Adipocyte (in vitro differentiated cells): ENCODE data around the gene ATF7IP.

ENCODE experiments used
- DNase-seq: peaks from one replicate; pipeline ENCODE4 v3.0.0-alpha.2; 2015; ENCODE audit warnings: low read depth
- H3K27me3 ChIP-seq: replicated peaks from 2 replicates; pipeline ENCODE4 v1.7.0; 2013; ENCODE audit warnings: mild to moderate bottlenecking, low read length, moderate library complexity; ENCODE audit not compliant: control insufficient read depth, insufficient read depth
- H3K36me3 ChIP-seq: 2 replicates; pipeline ENCODE4 v1.7.0; 2013; ENCODE audit warnings: low read length, mild to moderate bottlenecking, moderate library complexity; ENCODE audit not compliant: control insufficient read depth, insufficient read depth, severe bottlenecking
- H3K4me1 ChIP-seq: 2 replicates; pipeline ENCODE4 v1.7.0; 2013; ENCODE audit warnings: mild to moderate bottlenecking, low read length, moderate library complexity; ENCODE audit not compliant: control insufficient read depth, insufficient read depth
- H3K4me3 ChIP-seq: 2 replicates; pipeline ENCODE4 v1.7.0; 2013; ENCODE audit warnings: mild to moderate bottlenecking, low read length, moderate library complexity
- H3K9ac ChIP-seq: 2 replicates; pipeline ENCODE4 v1.7.0; 2013; ENCODE audit warnings: mild to moderate bottlenecking, low read length, moderate library complexity
- H3K9me3 ChIP-seq: 2 replicates; pipeline ENCODE4 v1.7.0; 2013; ENCODE audit warnings: mild to moderate bottlenecking, low read length, moderate library complexity; ENCODE audit not compliant: control insufficient read depth

The ATF7IP gene

DNA sequence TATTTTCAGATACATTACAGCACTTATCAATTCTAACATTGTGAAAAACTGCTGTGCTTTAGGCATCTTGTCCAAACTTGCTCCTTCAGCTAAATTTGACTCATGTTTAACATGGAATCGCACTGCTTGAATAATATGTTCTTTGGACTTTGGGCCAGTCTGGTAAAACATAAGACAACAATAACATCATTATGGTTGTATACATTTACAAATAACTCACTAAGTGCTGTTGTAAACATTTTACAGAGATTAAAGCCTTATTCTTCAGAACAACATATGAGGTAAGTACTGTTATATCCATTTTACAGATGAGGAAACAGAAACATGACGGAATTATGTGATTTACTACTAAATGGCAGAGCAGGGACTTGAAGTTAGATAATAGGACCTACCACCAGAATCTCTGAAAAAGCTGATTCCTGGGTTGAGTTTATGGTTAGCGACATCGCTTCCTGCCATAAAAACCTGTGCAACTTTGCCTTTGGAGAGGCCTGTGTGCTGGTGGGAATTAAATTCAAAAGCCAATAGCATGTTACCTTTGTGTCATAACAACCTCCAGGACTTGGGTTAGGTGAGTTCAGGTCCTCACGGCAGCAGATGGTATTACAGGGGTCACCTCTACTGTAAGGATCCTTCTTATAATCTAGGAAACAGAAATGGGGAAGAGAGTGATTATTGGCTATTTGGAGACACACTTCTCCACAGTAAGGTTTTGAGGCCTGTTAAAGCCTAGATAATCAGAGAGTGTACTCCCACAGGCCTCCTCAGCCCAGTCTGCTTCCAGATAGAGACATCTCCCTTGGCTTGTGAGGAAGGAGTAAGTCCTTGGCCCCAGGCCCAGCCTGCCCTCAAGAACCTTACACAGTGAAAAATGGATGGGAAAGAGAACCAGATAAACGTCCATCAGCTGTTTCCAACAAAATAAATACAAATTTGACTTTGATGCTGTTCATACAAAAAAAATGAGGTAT is 140.4 kb downstream of the ATF7IP start:
- Histone ChIP-seq H3K9me3 (no peaks in the 10 kb centered on the region), H3K27me3 (no peaks in the 10 kb centered on the region), H3K4me1 (no peaks in the 10 kb centered on the region), H3K36me3 (peaks cover 57% of the 10 kb centered on the region), H3K4me3 (no peak overlapping the region), H3K9ac (no peak overlapping the region)
- no peak for DNase-seq

DNA sequence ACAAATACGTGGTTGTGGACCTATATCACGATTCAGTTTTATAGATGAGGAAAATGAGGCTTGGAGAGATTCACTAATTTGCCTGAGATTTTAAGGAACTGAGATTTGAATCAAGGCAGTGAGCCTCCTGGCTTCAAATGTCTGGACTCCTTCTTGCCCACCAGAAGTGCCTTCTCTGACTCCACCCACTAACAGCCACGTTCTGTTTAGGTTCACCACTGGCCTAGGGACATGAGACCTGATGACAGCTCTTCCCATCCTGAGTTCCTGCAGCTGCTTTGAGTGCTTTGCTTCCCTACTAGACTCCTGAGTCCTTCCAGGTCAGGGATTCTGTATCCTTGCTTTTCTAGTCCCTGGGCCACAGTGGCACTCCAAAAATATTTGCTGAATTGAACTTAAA is 145.1 kb downstream of the ATF7IP start:
- no peak overlapping the region for H3K9ac ChIP-seq
- H3K4me1 ChIP-seq: peaks cover 9% of the 10 kb centered on the region
- peaks cover 20% of the 10 kb centered on the region for H3K36me3 ChIP-seq
- no peaks in the 10 kb centered on the region for H3K9me3 ChIP-seq
- no peak for DNase-seq
- H3K27me3 ChIP-seq: no peaks in the 10 kb centered on the region
- H3K4me3 ChIP-seq: no peak overlapping the region

DNA sequence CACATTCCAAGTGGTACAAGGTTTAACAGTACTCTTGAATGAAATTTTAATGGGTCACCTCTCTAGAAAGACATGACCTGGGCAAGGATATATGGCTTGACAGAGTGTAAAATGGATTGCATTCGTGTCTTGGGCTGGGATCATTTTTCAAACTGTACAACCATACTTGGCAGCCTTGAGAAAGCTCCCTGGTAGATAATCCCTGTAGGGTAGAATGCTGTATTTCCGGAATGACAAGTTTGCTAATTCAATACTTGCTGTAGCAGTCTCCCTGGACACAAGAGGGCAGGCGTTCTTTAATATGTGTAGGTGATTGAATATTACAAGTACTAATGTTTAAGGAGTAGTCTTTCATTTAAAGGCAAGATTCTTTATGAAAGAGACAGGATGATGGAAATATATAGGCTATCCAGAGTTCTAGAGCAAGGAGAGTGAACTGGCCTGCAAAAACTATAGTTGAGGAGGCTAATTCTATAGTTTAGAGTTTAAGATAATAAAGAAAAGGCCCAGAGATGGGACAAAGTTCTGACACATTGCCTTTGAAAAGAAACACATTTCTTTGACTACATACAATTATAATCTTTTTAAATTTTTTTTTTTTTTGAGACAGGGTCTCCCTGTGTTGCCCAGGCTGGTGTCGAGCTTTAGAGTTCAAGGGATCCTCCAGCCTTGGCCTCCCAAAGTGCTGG is 148.8 kb downstream of the ATF7IP start:
- no peaks in the 10 kb centered on the region for H3K27me3 ChIP-seq
- H3K36me3 ChIP-seq: peaks cover 3% of the 10 kb centered on the region
- H3K4me3 ChIP-seq: no peak overlapping the region
- H3K4me1 ChIP-seq: peaks cover 9% of the 10 kb centered on the region
- no peak for DNase-seq
- no peaks in the 10 kb centered on the region for H3K9me3 ChIP-seq
- no peak overlapping the region for H3K9ac ChIP-seq

DNA sequence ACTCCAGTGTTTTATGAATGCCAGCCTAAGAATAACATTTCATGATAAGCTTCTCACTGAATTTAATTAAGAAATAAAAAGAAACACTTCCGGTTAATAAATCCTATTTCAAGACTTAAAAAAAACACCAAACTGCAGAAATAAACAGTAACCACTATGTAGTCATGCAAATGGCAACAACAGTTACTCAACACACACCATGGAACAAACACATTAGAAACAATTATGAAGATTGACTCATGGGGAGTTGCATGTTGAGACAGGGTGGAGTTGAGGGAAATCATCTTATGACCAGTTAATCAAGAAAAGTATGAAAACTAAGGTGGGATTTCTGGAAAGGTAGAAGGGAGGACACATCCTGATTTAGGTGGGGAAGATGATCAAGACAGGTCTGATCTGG is 149.5 kb downstream of the ATF7IP start:
- DNase-seq: no peak
- Histone ChIP-seq H3K4me1 (peaks cover 9% of the 10 kb centered on the region), H3K9me3 (peaks cover 4% of the 10 kb centered on the region), H3K27me3 (no peaks in the 10 kb centered on the region), H3K36me3 (no peaks in the 10 kb centered on the region), H3K4me3 (no peak overlapping the region), H3K9ac (no peak overlapping the region)

DNA sequence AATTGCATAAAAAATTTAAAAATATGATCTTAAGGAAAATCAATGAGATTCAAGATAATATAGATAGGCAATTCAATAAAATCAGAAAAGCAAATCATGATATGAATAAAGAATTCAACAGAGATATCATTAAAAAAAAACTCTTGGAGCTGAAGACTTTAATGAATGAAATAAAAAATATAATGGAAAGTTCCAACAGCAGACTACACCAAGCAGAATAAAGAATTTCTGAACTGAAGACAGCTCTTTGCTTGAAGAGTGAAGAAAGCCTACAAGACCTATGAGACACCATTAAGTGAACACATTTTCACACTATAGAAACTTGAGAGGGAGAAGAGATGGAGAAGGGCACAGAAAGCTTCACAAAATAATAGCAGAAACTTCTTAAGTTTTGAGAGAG is 156.3 kb downstream of the ATF7IP start:
- no peak for DNase-seq

DNA sequence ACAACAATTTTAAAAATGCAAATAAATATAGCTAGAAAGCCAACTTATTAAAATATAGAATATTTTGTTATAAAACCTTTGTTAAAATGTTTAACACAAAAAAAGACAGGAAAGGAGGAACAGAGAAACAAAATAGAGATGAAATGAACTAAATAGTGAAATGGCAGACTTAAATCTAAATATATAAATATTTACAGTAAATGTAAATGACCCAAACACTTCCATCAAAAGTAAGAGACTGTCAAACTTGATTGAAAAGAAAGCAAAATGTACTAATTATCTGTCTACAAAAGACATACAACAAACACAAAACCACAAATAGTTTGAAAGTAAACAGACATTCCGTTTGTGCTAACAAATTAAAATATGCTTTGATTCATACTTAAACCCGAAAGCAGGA is 160.5 kb downstream of the ATF7IP start:
- no peak for DNase-seq
- H3K9me3 ChIP-seq: peaks cover 48% of the 10 kb centered on the region
- H3K4me3 ChIP-seq: no peak overlapping the region
- peaks cover 3% of the 10 kb centered on the region for H3K36me3 ChIP-seq
- H3K9ac ChIP-seq: no peak overlapping the region
- H3K4me1 ChIP-seq: no peaks in the 10 kb centered on the region
- H3K27me3 ChIP-seq: no peaks in the 10 kb centered on the region

More for the DNA sequence above, 156.3 kb downstream of the ATF7IP start:
- peaks cover 61% of the 10 kb centered on the region for H3K9me3 ChIP-seq
- no peak overlapping the region for H3K9ac ChIP-seq
- H3K4me3 ChIP-seq: no peak overlapping the region
- H3K27me3 ChIP-seq: no peaks in the 10 kb centered on the region
- H3K36me3 ChIP-seq: peaks cover 3% of the 10 kb centered on the region
- H3K4me1 ChIP-seq: no peaks in the 10 kb centered on the region

DNA sequence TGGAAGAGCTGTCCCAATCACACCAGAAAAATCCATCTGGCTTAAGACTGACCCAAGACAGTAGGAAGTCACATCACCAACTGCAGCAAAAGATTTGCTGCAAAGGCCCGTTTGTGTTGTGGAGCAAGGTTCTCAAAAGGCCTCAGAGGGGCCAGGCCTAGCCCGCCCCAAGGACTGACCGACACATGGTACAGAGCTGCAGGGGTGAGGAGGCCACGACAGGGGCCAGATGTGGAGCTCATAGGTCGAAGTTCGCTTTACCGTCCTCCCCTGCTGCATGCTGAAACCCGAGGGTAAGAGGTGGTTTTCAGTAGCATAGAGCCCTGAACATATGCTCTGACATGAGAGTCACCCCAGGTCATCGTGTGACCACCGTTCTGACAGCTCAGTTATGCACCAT is 166.7 kb downstream of the ATF7IP start:
- no peak overlapping the region for H3K9ac ChIP-seq
- H3K4me3 ChIP-seq: no peak overlapping the region
- H3K9me3 ChIP-seq: no peaks in the 10 kb centered on the region
- H3K27me3 ChIP-seq: no peaks in the 10 kb centered on the region
- no peak for DNase-seq
- H3K36me3 ChIP-seq: no peaks in the 10 kb centered on the region
- no peaks in the 10 kb centered on the region for H3K4me1 ChIP-seq

DNA sequence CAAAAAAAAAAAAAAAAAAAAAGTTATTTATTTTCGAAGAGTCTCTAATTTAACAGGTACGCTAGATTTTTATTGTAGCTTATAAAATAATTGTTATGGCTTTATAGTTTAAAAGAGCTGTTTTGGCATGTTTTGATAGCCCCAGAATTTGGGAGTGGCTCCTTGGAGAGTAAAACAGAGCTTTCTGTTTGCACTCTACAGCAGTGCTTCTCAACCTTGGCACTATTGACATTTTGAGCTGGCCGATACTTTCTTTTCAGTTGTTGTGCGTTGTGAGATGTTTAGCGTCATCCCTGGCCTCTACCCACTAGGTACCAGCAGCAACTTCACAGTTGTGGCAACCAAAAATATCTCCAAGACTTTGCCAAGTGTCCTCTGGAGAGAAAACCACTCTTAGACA is 171.6 kb downstream of the ATF7IP start:
- Histone ChIP-seq H3K4me1 (no peaks in the 10 kb centered on the region), H3K27me3 (no peaks in the 10 kb centered on the region)

DNA sequence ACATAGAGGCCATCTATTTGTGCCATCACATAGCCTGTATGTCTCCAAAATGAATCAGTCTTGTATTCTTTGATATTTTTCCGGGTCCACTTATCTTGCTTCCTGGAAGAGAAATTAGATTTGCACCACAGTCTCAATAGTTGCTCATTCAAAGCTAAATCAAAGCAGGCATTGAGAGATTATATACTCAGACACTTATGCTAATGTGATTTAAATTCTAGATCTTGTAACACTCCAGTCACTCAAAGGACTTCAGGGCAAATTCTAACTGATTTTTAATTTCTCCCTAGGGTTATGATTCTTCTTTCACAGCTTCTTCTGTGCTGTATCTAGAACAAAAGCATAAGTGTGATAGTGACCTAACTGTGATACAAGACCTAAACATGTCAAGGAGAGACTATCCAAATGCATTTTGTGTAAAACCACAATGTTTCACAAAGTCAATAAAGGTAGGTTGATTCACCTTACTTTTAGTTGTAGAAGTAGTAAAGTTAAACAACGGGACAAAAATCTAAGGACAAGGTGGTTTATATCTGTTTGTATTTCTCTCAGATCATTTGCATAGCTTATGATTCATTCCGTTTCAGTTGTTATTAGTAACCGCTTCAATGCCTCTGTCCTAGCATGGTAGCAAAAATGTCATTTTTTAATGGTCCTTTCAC is 175.4 kb downstream of the ATF7IP start:
- Histone ChIP-seq H3K27me3 (no peaks in the 10 kb centered on the region), H3K9me3 (no peaks in the 10 kb centered on the region), H3K4me3 (no peak overlapping the region), H3K4me1 (no peaks in the 10 kb centered on the region), H3K9ac (no peak overlapping the region), H3K36me3 (no peaks in the 10 kb centered on the region)
- no peak for DNase-seq

More for the DNA sequence above, 171.6 kb downstream of the ATF7IP start:
- Histone ChIP-seq H3K9me3 (no peaks in the 10 kb centered on the region), H3K36me3 (no peaks in the 10 kb centered on the region), H3K4me3 (no peak overlapping the region), H3K9ac (no peak overlapping the region)
- no peak for DNase-seq

DNA sequence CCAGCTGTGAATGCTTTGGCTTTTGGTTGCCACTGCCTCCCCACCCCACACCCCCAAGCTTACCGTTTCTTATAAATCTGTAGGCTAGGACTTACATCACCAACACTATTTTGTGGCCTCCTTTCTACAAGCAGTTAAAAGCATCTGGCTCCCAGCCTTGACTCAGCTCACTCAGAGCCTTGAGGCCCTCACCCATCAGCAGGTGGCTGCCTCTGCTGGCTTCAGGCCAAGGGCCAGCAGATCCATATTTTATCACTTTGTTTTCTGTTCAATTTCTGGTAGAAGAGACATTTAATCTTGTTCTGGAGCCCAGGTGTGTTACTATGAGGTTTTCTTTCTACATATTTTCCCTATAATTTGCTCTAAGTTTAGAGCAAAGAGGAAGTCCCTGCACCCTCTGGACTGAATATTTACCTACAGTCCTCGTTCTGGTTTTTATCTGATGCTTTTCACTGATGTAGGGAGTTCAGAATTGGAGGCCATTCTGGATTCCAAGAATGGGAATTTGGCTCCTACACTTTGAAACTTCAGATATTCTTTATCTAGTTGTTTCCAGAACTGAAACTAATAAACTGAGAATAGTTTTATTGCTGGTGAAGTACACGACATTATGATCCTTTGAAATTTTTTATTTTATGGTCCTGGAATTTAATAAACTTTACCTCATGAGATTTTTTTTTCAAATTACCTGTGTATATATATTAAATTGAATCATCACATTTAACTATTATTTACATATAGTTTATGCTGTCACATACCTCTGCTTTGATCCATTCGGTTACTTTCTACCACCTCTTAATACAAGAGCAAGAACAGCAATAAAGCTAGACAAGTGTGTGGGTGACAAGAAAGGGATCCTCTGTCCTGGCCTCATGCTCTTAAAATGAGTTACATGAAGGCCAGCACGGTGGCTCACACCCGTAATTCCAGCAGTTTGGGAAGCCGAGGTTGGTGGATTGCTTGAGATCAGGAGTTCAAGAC is 180.0 kb downstream of the ATF7IP start:
- DNase-seq: no peak
- no peaks in the 10 kb centered on the region for H3K9me3 ChIP-seq
- no peak overlapping the region for H3K4me3 ChIP-seq

More for the DNA sequence above, 180.0 kb downstream of the ATF7IP start:
- H3K36me3 ChIP-seq: no peaks in the 10 kb centered on the region
- H3K27me3 ChIP-seq: no peaks in the 10 kb centered on the region
- H3K4me1 ChIP-seq: no peaks in the 10 kb centered on the region
- H3K9ac ChIP-seq: no peak overlapping the region
